ENCODE results near the gene MAPK6. TPM values are rescaled to one million over a fixed set of nuclear protein-coding genes. Genes with fewer than 3 reads are reported as not detected.

Gene MAPK6
- total and polyA plus RNA-seq, 2 of the 8 experiments (the other 6 are each of a cell fraction or from before 2014, with no cell fraction given), result 22.6 to 108 TPM

DNA sequence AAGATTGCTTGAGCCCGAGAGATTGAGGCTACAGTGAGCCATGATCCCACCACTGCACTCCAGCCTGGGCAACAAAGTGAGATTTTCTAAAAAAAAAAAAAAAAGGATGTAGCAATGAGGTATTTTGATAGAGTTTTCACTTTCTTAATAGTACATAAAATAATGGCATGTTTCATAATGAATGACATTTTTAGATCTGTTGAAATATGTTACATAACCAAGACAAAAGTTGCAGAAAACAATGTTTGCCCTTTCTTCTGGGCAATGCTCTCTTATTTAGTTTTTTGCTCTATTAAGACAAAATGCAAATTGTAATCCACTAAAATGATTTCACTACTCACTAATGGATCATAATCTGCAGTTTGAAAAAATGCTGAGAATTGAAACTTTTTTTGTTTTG is 4.4 kb upstream of the MAPK6 start:
- no peak overlapping the region for H3K4me2 ChIP-seq (ENCODE audit: insufficient read depth in 1 of 2, low read depth in 2 of 2, low read length in 2 of 2)
- H4K8ac ChIP-seq (ENCODE audit: extremely low read depth, insufficient read depth, low read length), result no peak overlapping the region
- WGBS, 2 experiments (ENCODE audit: extremely low coverage in 1 of 2, insufficient coverage in 1 of 2, insufficient read length in 1 of 2, insufficient replicate concordance in 2 of 2, low coverage in 1 of 2, low lambda C conversion rate in 2 of 2, missing lambda C conversion rate in 1 of 2), result 83% methylated on average over 1 of the region's 1 CpG; no CpG with 5 or more reads in 1 of the 2 experiments
- no peak overlapping the region for H3K18ac ChIP-seq (ENCODE audit: extremely low read depth, low read length)
- H2BK20ac ChIP-seq (ENCODE audit: low read length), result no peak overlapping the region
- no peak overlapping the region for H3K4me3 ChIP-seq (ENCODE audit: extremely low read depth in 1 of 4, insufficient read depth in 2 of 4, low read depth in 3 of 4, low read length in 4 of 4)
- H3K27ac ChIP-seq (ENCODE audit: low read depth, low read length), result no peak overlapping the region
- no peaks in the 10 kb centered on the region for H4K20me1 ChIP-seq (replicated peaks in 1 of 2; ENCODE audit: control insufficient read depth in 1 of 2, insufficient read depth in 2 of 2, low read length in 2 of 2)
- H3K56ac ChIP-seq (replicated peaks; ENCODE audit: insufficient read length, low read depth, low read length), result no peak overlapping the region
- H3K9ac ChIP-seq (replicated peaks in 1 of 4; ENCODE audit: extremely low read depth in 1 of 4, low read depth in 3 of 4, low read length in 3 of 4), result no peak overlapping the region
- H3K4me1 ChIP-seq (replicated peaks in 1 of 4; ENCODE audit: control insufficient read depth in 3 of 4, insufficient read depth in 4 of 4, low read length in 3 of 4), result peaks cover 0 to 5% (median 0%) of the 10 kb centered on the region in 4 experiments; a peak in 1 of 7 replicates
- no peak overlapping the region for H2BK120ac ChIP-seq (replicated peaks; ENCODE audit: low read depth, low read length)
- H2BK5ac ChIP-seq (ENCODE audit: low read depth, low read length), result no peak overlapping the region
- peaks cover under 1% of the 10 kb centered on the region in 2 experiments; a peak in 2 of 4 replicates for H3K79me2 ChIP-seq (ENCODE audit: control insufficient read depth in 1 of 2, insufficient read depth in 2 of 2, low read length in 2 of 2)
- POLR2A ChIA-PET (ENCODE audit: partially characterized antibody), result interaction anchor here (0.6 to 1.2 kb wide), 3 partner anchors 8 to 220 kb away, joined by 3 to 4 read pairs (median 3); no protein-coding TSS in a partner anchor
- H3K23me2 ChIP-seq (ENCODE audit: low read depth, low read length), result no peaks in the 10 kb centered on the region
- CTCF ChIA-PET (ENCODE audit: partially characterized antibody), result no interaction called here
- no peak overlapping the region for H2BK12ac ChIP-seq (ENCODE audit: low read depth, low read length)
- H3K23ac ChIP-seq (ENCODE audit: insufficient read length), result no peak overlapping the region
- H3K27me3 ChIP-seq (replicated peaks in 1 of 4; ENCODE audit: control insufficient read depth in 3 of 4, extremely low read depth in 1 of 4, insufficient read depth in 3 of 4, low read length in 3 of 4), result no peaks in the 10 kb centered on the region
- H3K9me3 ChIP-seq (ENCODE audit: insufficient read depth in 2 of 2, low read depth in 1 of 2, low read length in 1 of 2), result no peaks in the 10 kb centered on the region
- no peak for DNase-seq (ENCODE audit: low read depth in 1 of 2, low spot score in 2 of 2)
- no peak for FAIRE-seq
- H2AFZ ChIP-seq (ENCODE audit: low read length), result no peak overlapping the region
- no peaks in the 10 kb centered on the region for H3K36me3 ChIP-seq (ENCODE audit: control insufficient read depth in 2 of 4, insufficient read depth in 4 of 4, low read length in 3 of 4)
- no peaks in the 10 kb centered on the region for H3K79me1 ChIP-seq (ENCODE audit: low read depth, low read length)
- no peak overlapping the region for H3K4ac ChIP-seq (replicated peaks; ENCODE audit: insufficient read length, low read depth, low read length)
- H4K91ac ChIP-seq (replicated peaks; ENCODE audit: insufficient read length, low read length), result no peak overlapping the region
- H4K5ac ChIP-seq (ENCODE audit: insufficient read length, low read depth, low read length), result no peak overlapping the region
- TF ChIP-seq SUZ12 (IDR thresholded peaks at IDR 0.05; ENCODE audit: low read length) (no peak), POLR2AphosphoS5 (IDR thresholded peaks at IDR 0.05; ENCODE audit: low read depth, low read length) (no peak), SRF (IDR thresholded peaks at IDR 0.05; ENCODE audit: low read depth, low read length) (no peak), EGR1 (IDR thresholded peaks at IDR 0.05; ENCODE audit: borderline replicate concordance, low read depth, low read length) (no peak), JUND (IDR thresholded peaks at IDR 0.05; ENCODE audit: low read length) (no peak), BRCA1 (IDR thresholded peaks at IDR 0.05; ENCODE audit: low read depth, low read length) (no peak), CEBPB (IDR thresholded peaks at IDR 0.05; ENCODE audit: low read depth, low read length) (no peak), RFX5 (IDR thresholded peaks at IDR 0.05; ENCODE audit: borderline replicate concordance, low read depth, low read length) (no peak), BACH1 (IDR thresholded peaks at IDR 0.05; ENCODE audit: low read length) (no peak), SP1 (IDR thresholded peaks at IDR 0.05; ENCODE audit: low read depth, low read length) (no peak), CHD1 (IDR thresholded peaks at IDR 0.05; ENCODE audit: low read depth, low read length) (no peak)
- no peak overlapping the region for H2AK5ac ChIP-seq (ENCODE audit: low read depth, low read length)
- H2BK15ac ChIP-seq (ENCODE audit: low read length), result no peak overlapping the region
- no peak overlapping the region for H3K14ac ChIP-seq (ENCODE audit: insufficient read length)

Data from H1 (cell line).